IPS-18c (cell line): Measurements from ENCODE around the gene OTOGL.
"Not testable (repeated sequence)": the region's sequence is repeated elsewhere in the genome, so short reads cannot be mapped to it uniquely, and the experiment has no call there.

Experiments
- H3K4me3 ChIP-seq: 2 replicates; pipeline ENCODE4 v1.7.0; 2013; ENCODE audit warnings: low read depth, mild to moderate bottlenecking, low read length, moderate library complexity; ENCODE audit not compliant: insufficient read depth
- H3K9me3 ChIP-seq: one replicate; pipeline ENCODE4 v1.6.1; 2013; ENCODE audit warnings: mild to moderate bottlenecking, low read length, moderate library complexity; ENCODE audit not compliant: control insufficient read depth, insufficient read depth

The OTOGL gene

GRCh38 chr12:80196419-80196818 lies 97.1 kb downstream of the OTOGL start:
- Histone ChIP-seq H3K4me3 (no peak overlapping the region), H3K9me3 (no peaks in the 10 kb centered on the region)

- Histone ChIP-seq H3K9me3 (no peaks in the 10 kb centered on the region), H3K4me3 (no peak overlapping the region)
These were observed 99.5 kb downstream of the OTOGL start for GRCh38 chr12:80198782-80199337.

- H3K9me3 ChIP-seq: no peaks in the 10 kb centered on the region
- H3K4me3 ChIP-seq: no peak overlapping the region
These were observed 100.6 kb downstream of the OTOGL start for GRCh38 chr12:80199931-80200330.

- Histone ChIP-seq H3K4me3 (no peak overlapping the region), H3K9me3 (no peaks in the 10 kb centered on the region)
These were observed 101.1 kb downstream of the OTOGL start for GRCh38 chr12:80200414-80200813.

- Histone ChIP-seq H3K4me3 (no peak overlapping the region), H3K9me3 (no peaks in the 10 kb centered on the region)
These were observed 102.6 kb downstream of the OTOGL start for GRCh38 chr12:80201908-80202307.

- H3K4me3 ChIP-seq: no peak overlapping the region
- no peaks in the 10 kb centered on the region for H3K9me3 ChIP-seq
These were observed 106.6 kb downstream of the OTOGL start for GRCh38 chr12:80205960-80206359.

GRCh38 chr12:80208071-80208470 lies 108.7 kb downstream of the OTOGL start:
- Histone ChIP-seq H3K9me3 (no peaks in the 10 kb centered on the region), H3K4me3 (no peak overlapping the region)

GRCh38 chr12:80211671-80212070 lies 112.3 kb downstream of the OTOGL start:
- no peak overlapping the region for H3K4me3 ChIP-seq

GRCh38 chr12:80212938-80213645 lies 113.8 kb downstream of the OTOGL start:
- no peaks in the 10 kb centered on the region for H3K9me3 ChIP-seq
- no peak overlapping the region for H3K4me3 ChIP-seq

More at GRCh38 chr12:80211671-80212070, 112.3 kb downstream of the OTOGL start:
- H3K9me3 ChIP-seq: no peaks in the 10 kb centered on the region

- no peaks in the 10 kb centered on the region for H3K9me3 ChIP-seq
These were observed 114.5 kb downstream of the OTOGL start for GRCh38 chr12:80213871-80214270.

GRCh38 chr12:80217011-80217535 lies 117.7 kb downstream of the OTOGL start:
- no peak overlapping the region for H3K4me3 ChIP-seq
- H3K9me3 ChIP-seq: no peaks in the 10 kb centered on the region

More at GRCh38 chr12:80213871-80214270, 114.5 kb downstream of the OTOGL start:
- no peak overlapping the region for H3K4me3 ChIP-seq

GRCh38 chr12:80218925-80219324 lies 119.6 kb downstream of the OTOGL start:
- H3K4me3 ChIP-seq, H3K9me3 ChIP-seq: not testable (repeated sequence)

- Histone ChIP-seq H3K4me3 (no peak overlapping the region), H3K9me3 (no peaks in the 10 kb centered on the region)
These were observed 120.0 kb downstream of the OTOGL start for GRCh38 chr12:80219345-80219744.

- Histone ChIP-seq H3K4me3 (no peak overlapping the region), H3K9me3 (no peaks in the 10 kb centered on the region)
These were observed 122.9 kb downstream of the OTOGL start for GRCh38 chr12:80222261-80222660.

GRCh38 chr12:80226576-80226975 lies 127.2 kb downstream of the OTOGL start:
- Histone ChIP-seq H3K4me3 (no peak overlapping the region), H3K9me3 (no peaks in the 10 kb centered on the region)

GRCh38 chr12:80227904-80228303 lies 128.6 kb downstream of the OTOGL start:
- not testable (repeated sequence) for H3K9me3 ChIP-seq, H3K4me3 ChIP-seq

- no peak overlapping the region for H3K4me3 ChIP-seq
- no peaks in the 10 kb centered on the region for H3K9me3 ChIP-seq
These were observed 130.7 kb downstream of the OTOGL start for GRCh38 chr12:80230068-80230467.

GRCh38 chr12:80232837-80233236 lies 133.5 kb downstream of the OTOGL start:
- H3K9me3 ChIP-seq: no peaks in the 10 kb centered on the region
- H3K4me3 ChIP-seq: no peak overlapping the region
